ENCODE measurements around the gene FAM181A.

DNA sequence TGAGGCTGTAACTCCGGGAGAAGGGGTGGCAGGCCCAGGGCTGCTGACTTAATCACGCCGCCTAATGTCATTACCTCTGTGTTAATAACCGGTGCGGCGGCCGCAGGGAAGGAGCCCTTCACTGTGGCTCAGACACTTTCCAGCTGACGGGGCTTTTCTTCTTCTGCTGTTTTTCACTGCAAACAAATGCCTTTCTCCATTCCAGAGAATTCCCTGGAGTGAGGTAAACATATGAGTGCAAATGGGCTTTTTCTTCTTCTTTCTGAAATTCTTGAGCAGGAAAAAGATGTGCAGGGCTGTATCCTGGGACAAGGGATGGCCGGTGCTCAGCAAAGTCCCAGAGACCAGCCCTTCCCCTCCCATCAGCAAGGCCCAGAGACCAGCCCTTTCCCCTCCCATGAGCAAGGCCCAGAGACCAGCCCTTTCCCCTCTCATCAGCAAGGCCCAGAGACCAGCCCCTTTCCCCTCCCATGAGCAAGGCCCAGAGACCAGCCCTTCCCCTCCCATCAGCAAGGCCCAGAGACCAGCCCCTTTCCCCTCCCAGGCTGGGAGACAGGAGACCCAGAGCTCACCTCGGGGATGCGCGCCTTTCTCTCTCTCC is 33.4 kb upstream of the FAM181A start:
- TF ChIP-seq, protein P1, sequence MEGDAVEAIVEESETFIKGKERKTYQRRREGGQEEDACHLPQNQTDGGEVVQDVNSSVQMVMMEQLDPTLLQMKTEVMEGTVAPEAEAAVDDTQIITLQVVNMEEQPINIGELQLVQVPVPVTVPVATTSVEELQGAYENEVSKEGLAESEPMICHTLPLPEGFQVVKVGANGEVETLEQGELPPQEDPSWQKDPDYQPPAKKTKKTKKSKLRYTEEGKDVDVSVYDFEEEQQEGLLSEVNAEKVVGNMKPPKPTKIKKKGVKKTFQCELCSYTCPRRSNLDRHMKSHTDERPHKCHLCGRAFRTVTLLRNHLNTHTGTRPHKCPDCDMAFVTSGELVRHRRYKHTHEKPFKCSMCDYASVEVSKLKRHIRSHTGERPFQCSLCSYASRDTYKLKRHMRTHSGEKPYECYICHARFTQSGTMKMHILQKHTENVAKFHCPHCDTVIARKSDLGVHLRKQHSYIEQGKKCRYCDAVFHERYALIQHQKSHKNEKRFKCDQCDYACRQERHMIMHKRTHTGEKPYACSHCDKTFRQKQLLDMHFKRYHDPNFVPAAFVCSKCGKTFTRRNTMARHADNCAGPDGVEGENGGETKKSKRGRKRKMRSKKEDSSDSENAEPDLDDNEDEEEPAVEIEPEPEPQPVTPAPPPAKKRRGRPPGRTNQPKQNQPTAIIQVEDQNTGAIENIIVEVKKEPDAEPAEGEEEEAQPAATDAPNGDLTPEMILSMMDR (conservative IDR thresholded peaks at IDR 0.05; ENCODE audit: low read depth, low read length): no peak
- TF ChIP-seq RFX5 (IDR thresholded peaks at IDR 0.05; ENCODE audit: low read depth, low read length) (no peak), POLR2A (IDR thresholded peaks at IDR 0.05; ENCODE audit: low read depth, low read length) (no peak), RAD21 (IDR thresholded peaks at IDR 0.05; ENCODE audit: low read length) (no peak), CEBPB (IDR thresholded peaks at IDR 0.05; ENCODE audit: low read depth, low read length) (no peak), SMC3 (IDR thresholded peaks at IDR 0.05; ENCODE audit: low read depth, low read length) (no peak)
